ENCODE data around the gene RNF19B. TPM values are rescaled to one million over a fixed set of nuclear protein-coding genes. Genes with fewer than 3 reads are reported as not detected.

Gene RNF19B
- polyA plus RNA-seq, 2 of the 4 experiments (the other 2 are of a cell fraction): 9.9 to 22.6 TPM

DNA sequence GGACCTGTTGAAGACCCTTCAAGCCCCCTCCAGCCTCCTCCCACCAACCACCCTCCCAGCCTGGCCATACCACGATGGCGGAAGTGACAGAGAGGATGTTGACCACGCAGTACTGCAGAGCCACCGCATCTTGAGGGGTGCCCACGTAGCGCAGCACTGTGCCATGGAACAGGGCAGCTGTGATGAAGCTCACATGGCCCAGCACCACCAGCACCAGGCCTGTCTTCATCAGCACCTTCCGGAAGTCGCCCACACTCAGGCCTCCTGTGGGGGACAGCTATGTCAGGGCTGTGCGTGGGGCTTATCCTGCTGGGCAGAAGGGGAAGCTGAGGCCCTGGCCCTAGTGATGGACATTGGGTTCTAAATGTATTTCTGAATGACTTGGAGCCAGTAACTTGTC is 66.6 kb downstream of the RNF19B start:
- no peak overlapping the region for H3K4me3 ChIP-seq
- POLR2A ChIA-PET: no interaction called here
- ATAC-seq (no peak), DNase-seq (ENCODE audit: low read depth in 1 of 2, low spot score in 1 of 2) (no peak), FAIRE-seq (no peak)
- CTCF ChIA-PET: interaction anchor here (1.6 to 4.3 kb wide), 6 partner anchors 8 to 188 kb away, joined by 3 to 30 read pairs (median 6); partner anchors contain the start of gene HPCA
- no peaks in the 10 kb centered on the region for H3K9me3 ChIP-seq
- TF ChIP-seq RFX5 (IDR thresholded peaks at IDR 0.05) (no peak), RCOR1 (IDR thresholded peaks at IDR 0.05; ENCODE audit: low read depth, low read length) (no peak), EHF (CRISPR knock-in tag; IDR thresholded peaks at IDR 0.05) (no peak), ZFP36 (IDR thresholded peaks at IDR 0.05; ENCODE audit: borderline replicate concordance, partially characterized antibody) (no peak), HEYL (CRISPR knock-in tag; IDR thresholded peaks at IDR 0.05) (no peak), MYC (IDR thresholded peaks at IDR 0.05; ENCODE audit: borderline replicate concordance, low read length) (no peak), NPAS2 (CRISPR knock-in tag; IDR thresholded peaks at IDR 0.05; ENCODE audit: borderline replicate concordance) (no peak), CBX2 (IDR thresholded peaks at IDR 0.05; ENCODE audit: borderline replicate concordance, low read depth) (no peak), NFE2L2 (conservative IDR thresholded peaks at IDR 0.05; ENCODE audit: low read length) (no peak), KDM5A (IDR thresholded peaks at IDR 0.05) (no peak), BHLHE40 (IDR thresholded peaks at IDR 0.05; ENCODE audit: low read depth, low read length) (no peak), TP53 (CRISPR knock-in tag; IDR thresholded peaks at IDR 0.05) (no peak), E2F6 (IDR thresholded peaks at IDR 0.05; ENCODE audit: borderline replicate concordance, low read depth) (no peak), ZNF302 (CRISPR knock-in tag; IDR thresholded peaks at IDR 0.05) (no peak), NR3C1 (IDR thresholded peaks at IDR 0.05) (no peak), CTCF (IDR thresholded peaks at IDR 0.05) (no peak)
- TF ChIP-seq, protein P1, sequence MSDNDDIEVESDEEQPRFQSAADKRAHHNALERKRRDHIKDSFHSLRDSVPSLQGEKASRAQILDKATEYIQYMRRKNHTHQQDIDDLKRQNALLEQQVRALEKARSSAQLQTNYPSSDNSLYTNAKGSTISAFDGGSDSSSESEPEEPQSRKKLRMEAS (IDR thresholded peaks at IDR 0.05): no peak
- TF ChIP-seq, protein P2, sequence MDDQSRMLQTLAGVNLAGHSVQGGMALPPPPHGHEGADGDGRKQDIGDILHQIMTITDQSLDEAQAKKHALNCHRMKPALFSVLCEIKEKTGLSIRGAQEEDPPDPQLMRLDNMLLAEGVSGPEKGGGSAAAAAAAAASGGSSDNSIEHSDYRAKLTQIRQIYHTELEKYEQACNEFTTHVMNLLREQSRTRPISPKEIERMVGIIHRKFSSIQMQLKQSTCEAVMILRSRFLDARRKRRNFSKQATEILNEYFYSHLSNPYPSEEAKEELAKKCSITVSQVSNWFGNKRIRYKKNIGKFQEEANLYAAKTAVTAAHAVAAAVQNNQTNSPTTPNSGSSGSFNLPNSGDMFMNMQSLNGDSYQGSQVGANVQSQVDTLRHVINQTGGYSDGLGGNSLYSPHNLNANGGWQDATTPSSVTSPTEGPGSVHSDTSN (IDR thresholded peaks at IDR 0.05): no peak
- peaks cover 7% of the 10 kb centered on the region; the same call in 1 of the 3 replicates for H3K4me1 ChIP-seq
- H3K27ac ChIP-seq: no peak overlapping the region
- WGBS (ENCODE audit: missing lambda C conversion rate): 95% methylated on average over 7 of the region's 9 CpGs
- no peak overlapping the region for H3K4me2 ChIP-seq

DNA sequence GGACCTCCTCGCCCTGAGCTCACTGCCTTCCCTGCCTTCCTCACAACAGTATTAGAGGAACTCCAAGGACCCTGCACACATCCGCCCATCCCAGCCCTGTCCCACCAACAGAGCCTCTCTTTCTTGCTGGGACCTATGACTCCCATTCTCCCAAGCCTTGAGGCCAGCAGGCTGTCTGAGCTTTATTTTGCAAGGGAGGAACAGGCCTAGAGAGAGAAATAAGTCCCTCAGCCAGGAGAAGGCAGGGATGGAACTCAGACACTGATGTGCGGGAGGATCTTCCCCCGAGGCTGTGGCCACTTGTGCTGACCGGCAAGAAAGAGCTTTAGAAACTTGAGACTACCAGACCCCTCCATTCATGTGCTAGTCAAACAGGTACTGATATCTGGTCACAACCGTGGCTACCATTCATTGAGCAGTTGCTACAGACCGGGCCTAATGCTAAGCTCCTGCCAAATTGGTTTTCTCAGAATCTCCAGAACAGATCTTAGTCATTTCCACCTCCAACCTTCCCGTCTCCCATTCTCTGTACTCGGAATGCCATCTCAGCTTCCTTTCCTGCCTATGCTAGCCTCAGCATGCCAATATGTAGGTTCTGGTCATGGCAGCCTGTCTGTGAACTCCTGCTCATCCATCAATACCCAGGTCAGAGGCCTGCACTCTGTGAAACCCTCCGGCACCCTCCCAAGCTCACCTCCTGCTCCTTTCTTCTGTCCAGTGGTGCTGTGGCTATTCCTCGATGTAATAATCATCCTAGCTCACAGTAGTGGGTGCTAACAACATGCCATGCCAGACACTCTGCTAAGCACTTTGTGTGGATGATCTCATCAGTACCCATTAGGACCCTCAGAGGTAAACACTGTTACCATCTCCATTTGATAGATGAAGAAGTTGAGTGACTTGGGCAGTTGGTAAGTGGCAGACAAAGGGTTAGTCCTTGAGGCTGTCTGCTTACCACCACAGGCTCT is 67.2 kb downstream of the RNF19B start:
- no peak overlapping the region for H3K4me3 ChIP-seq
- no peak overlapping the region for H3K27ac ChIP-seq
- H3K4me2 ChIP-seq: no peak overlapping the region
- FAIRE-seq: no peak
- H3K9me3 ChIP-seq: no peaks in the 10 kb centered on the region
- H3K4me1 ChIP-seq: peaks cover 7% of the 10 kb centered on the region; the same call in 1 of the 3 replicates
- no peak for ATAC-seq
- ChIA-PET CTCF (interaction anchor here (1.6 to 4.3 kb wide), 5 partner anchors 9 to 158 kb away, joined by 3 to 30 read pairs (median 5); partner anchors contain the start of gene HPCA), POLR2A (no interaction called here)
- TF ChIP-seq TFCP2L1 (CRISPR knock-in tag; IDR thresholded peaks at IDR 0.05): no peak
- TF ChIP-seq ESRRA (IDR thresholded peaks at IDR 0.05; ENCODE audit: borderline replicate concordance, low read length): no peak
- TF ChIP-seq, protein P3, sequence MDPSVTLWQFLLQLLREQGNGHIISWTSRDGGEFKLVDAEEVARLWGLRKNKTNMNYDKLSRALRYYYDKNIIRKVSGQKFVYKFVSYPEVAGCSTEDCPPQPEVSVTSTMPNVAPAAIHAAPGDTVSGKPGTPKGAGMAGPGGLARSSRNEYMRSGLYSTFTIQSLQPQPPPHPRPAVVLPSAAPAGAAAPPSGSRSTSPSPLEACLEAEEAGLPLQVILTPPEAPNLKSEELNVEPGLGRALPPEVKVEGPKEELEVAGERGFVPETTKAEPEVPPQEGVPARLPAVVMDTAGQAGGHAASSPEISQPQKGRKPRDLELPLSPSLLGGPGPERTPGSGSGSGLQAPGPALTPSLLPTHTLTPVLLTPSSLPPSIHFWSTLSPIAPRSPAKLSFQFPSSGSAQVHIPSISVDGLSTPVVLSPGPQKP (IDR thresholded peaks at IDR 0.05; ENCODE audit: low read depth, low read length): no peak
- WGBS (ENCODE audit: missing lambda C conversion rate): 86% methylated on average over 11 of the region's 11 CpGs
- no peak for DNase-seq (ENCODE audit: low read depth in 1 of 2, low spot score in 1 of 2)
